GM21825 (cell line): ENCODE measurements around the gene RNF150.
"Not testable (repeated sequence)": the region's sequence is repeated elsewhere in the genome, so short reads cannot be mapped to it uniquely, and the experiment has no call there.

Experiments
- ATAC-seq: cut with Tn5 transposase; IDR thresholded peaks from one replicate; pipeline ENCODE4 v1.9.1; 2021; ENCODE audit warnings: mild to moderate bottlenecking, moderate library complexity; ENCODE audit not compliant: unreplicated experiment

The RNF150 gene

DNA sequence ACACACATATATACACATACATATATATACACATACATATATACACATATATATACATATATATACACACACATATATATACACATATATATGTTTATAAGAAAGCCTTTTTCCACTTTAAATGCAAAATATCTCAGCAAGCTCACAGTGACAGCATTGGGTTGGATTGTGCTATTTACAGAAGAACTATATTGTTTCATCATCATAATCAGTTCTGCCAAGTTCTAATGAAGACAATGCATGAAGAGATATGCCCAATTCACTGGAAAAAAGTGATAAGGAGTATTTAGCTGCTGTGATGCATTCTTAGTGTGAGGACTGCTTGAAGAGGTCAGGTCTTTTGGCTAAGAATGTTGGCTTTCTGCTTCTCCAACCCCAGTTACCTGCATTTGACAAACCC, 54.4 kb downstream of the RNF150 start:
- ATAC-seq, result no peak

DNA sequence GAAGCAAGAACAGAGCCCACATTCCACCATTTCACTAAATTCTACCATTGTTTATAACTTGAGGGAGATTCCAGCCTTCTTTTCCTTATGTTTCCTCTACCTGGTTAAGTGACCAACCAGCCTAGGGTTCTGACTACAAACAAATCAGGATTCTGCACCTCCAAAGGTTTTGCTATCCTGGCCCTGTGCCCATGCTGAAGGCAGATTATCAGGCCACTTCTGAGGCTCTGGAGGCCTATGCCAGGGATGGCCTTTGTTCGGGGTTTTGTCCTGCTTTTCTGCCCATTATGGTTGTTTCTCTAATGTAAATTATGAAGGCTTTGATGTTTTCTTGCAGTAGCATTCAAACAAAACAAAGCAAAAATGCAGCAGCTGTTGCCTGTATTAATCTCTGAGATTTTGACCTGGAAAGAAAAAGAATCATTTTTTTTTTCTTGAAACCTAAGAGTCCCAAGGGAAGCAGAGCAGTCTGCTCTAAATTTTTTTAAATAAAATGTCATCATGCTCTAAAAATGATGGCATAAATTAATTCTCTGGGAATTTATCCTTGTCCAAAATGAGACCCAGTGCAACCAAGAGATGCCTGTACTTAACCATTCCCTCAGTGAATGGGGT, 55.6 kb downstream of the RNF150 start:
- no peak for ATAC-seq

DNA sequence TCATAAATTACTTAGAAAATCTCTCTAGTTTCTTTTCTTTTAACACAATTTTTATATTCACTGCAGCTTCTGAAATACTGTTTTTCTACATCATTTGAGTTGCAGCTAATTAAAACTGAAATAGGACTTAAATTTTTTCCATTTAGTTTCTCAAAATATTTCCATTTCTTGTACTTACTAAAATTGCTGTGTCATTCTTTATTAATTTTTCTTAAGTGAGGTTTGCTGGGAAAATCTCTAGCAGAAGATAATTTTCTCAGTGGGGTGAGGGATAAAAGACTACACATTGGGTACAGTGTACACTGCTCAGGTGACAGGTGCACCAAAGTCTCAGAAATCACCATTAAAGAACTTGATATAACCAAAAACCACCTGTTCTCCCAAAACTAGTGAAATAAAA, 57.7 kb downstream of the RNF150 start:
- ATAC-seq, result no peak

DNA sequence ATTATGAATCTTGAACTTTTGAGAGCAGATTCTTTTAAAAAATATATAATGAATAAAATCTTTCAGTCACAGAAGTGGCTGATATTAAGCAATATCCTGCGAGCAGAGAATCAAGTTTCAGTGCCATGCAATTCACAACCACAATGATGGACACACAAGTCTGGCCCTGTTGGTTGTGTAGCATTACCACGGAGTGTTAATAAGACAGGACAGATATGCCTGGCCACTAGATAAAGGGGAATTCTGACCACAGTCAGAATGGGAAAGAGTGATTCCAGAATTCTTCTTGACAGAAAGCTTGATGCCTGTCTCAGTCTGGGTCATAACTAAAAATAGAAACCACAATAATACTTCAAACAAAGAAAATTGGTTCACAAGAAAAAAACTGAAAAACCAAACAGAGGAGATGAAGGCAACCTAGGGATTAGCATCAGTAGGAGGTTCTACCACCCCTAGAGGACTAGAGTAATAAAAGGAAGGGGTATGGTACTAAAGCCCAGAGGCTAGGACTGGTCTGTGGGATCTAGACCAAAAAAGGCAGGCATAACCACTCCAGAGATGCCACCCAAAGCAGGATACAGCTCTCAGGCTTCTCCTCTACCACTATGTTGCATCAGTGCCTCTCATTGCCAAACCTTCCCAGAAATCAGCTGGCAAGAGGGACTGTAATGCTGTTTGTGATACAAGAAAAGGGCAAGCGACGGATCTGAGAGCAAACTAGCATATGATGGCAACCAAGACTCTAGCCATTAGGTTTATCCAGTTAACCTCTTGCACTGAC, 59.0 kb downstream of the RNF150 start:
- ATAC-seq, result no peak

DNA sequence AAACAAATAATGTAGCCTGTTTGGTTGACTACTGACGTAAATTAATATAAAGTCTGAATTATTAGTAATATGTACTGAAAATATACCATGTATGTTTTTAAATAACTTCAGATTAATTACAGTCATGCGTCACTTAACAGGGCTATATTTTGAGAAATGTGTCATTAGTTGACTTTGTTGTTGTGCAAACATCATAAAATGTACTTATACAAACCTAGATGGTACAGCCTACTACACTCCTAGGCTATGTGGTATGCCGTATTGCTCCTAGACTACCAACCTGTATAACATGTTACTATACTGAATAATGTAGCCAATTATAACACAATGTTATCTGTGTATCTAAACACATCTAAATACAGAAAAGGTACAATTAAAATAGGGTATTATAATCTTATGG, 66.6 kb downstream of the RNF150 start:
- ATAC-seq, result no peak

DNA sequence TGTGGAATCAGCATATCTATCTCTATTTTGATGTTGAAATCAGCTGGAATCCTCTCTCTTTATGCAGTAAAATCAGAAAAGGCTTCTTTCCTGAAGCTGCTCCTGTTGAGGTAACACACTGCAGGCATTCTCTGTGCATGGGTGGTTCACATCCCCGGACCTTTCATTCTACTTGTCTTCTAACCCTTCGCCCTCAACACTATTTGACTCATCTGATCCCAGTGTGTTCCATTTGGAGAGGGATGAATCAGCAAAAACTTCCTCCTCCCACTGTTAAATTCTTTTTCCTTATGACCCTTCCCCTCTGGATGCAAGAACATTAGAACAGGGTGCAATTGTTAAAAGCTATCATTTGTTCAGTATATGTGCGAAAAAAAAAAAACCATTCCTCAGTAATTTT, 67.4 kb downstream of the RNF150 start:
- ATAC-seq, result no peak

DNA sequence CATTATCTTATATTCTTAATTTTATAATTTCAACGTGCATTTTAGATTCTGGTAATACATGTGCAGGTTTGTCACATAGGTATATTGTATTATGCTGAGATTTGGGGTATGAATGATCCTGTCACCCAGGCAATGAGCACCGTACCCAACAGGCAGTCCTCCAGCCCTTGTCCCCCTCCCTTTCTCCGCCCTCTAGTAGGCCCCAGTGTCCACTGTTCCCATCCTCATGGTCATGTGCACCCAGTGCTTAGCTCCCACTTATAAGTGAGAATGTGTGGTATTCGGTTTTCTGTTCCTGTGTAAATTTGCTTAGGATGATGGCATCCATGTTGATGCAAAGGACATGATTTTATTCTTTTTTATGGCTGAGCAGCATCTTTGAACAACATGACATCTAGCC, 70.6 kb downstream of the RNF150 start:
- no peak for ATAC-seq

DNA sequence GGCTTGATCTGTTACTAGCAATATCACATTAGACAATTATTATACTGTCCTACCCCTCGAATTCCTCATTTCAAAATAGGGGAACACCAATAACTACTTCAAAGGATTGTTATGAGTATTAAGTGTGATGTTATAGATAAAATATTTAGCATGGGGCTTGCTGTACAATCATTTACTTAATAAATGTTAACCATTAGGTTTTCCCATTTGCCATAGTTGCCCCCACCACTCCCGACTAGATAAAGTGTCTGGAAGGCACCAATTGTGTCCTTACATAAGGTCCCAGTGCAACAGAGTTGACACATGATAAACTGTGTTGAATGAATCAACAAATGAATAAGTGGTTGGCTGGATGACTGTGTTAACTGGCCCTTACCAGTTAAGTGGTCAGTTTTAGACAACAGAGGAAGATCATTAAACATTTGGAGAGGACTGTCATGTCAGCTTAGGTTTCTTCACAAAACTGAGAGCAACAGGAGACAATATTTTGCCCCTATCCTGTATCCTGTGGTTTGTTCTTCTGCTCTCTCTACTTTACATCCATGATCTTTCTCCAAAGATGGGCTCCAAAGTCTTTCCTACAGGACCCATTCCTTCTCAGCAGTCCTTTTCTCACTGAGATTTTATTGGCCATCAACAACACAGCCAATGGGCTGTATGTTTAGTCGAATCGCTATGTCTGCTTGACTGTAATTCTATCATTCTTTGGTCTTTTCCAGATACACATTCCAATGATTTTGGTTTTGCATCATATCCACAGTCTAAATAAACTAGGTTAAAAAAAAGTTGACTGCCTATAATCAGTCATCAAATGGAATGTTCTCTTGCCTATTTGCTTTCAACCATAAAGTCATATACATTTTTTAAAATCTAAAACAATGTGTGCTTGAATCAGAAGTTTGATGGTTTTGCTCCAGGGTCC, 74.4 kb downstream of the RNF150 start:
- ATAC-seq, result no peak

DNA sequence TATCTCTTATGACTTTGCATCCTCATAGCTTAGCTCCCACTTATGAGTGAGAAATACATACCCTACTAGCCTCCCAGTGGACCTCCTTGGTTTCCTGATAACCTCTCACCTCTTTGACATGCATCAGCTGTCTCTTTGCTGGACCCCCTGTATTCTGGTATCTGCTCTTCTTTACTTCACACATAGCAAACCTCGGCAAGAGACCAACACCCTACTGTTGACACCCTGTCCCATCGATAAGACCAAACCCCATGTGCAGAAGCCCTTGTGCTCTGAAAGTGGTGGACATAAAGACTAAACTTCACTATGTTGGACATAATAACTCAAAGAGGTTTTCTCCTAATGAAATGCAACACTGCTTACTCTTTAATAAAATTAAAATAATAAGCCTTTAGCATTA, 75.7 kb downstream of the RNF150 start:
- no peak for ATAC-seq

DNA sequence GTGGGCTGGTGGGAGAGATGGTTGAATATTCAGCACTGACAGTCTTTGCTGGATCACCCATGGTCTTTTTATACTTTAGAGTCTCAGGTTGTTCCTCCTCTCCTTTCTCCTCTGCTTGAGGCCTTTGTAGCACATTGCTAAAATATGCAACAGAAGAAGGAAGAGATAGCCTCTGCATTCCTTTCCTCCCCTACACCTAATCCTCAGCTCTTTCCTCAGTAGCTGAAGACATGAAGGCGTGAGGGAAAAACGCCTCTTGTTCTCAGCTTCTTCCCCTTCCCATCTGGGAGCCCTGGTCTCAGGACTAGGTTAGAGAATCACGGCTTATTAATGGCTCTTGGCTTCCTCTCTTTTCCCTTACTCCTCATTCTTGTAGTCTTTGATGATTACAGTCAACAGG, 76.8 kb downstream of the RNF150 start:
- no peak for ATAC-seq

DNA sequence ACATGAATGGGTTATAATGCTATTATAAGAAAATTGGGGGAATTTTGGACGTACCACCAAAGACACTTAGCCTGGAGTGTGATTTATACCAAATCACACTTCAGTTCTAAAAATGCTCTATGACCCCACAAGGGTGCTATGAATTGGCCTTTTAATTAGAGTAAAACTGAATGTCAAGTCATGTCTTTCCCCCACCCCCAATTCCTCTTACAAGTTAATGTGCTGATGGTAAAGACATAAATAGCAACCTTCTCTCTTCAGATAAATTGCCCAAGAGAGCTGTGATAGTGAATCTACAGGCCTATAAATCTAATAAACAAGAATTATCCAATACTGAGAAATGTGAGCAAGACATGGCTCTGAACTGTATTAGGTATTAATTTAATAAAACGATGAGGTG, 78.8 kb downstream of the RNF150 start:
- no peak for ATAC-seq

DNA sequence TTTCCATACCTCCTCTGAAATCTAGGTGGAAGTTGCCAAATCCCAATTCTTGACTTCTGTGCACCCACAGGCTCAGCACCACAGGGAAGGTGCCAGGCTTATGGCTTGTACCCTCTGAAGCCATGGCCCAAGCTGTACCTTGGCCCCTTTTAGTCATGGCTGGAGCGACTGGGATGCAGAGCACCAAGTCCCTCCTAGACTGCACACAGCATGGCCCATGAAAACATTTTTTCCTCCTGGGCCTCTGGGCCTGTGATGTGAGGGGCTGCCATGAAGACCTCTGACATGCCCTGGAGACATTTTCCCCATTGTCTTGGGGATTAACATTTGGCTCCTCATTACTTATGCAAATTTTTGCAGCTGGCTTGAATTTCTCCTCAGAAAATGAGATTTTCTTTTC, 82.3 kb downstream of the RNF150 start:
- not testable (repeated sequence) for ATAC-seq

DNA sequence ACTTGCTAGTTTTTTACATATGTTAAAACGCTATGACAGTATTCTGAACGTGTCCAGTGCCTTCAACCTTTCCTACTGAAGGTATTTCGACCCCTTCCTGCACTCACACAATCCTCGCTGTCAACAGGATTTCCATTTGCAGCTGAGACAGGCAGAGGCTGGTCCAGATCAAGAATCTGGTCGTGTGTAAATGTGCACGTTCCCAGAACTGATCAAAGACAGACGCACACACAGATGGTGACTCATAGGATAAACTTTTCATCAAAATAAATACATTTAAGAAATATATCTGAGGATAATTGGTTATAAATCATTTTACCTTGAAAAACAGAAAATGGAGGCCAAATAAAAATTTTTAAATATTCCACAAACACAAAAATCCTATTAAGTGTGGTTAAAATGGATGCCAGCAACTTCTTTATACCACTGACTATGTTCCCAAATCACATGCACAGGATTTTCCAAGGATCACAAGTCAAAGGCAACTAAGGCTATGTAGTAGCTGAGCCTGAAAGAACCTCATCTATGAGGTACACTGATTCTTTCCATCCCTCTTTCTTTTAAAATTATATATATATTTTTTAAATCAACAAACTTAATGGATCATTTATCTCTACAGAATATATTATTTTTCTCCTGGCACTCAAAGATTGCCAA, 85.9 kb downstream of the RNF150 start:
- no peak for ATAC-seq

DNA sequence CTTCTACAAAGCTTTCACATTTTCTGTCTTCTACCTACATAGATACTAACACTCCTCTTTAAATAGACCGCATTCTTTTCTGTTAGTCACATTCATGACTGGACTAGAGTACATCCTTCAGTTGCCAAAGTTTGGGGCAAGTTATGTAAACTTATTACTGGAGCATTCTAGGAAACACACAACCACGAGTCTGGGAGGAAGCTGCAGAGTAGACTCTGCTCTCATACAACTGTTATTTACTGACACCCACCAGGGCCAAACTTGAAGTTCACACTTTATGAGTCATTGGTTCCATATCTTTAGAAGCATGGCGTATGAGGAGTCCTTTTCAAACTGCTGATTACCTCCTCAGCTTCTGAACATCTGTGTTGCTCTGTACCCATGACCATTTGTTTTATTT, 87.0 kb downstream of the RNF150 start:
- no peak for ATAC-seq

DNA sequence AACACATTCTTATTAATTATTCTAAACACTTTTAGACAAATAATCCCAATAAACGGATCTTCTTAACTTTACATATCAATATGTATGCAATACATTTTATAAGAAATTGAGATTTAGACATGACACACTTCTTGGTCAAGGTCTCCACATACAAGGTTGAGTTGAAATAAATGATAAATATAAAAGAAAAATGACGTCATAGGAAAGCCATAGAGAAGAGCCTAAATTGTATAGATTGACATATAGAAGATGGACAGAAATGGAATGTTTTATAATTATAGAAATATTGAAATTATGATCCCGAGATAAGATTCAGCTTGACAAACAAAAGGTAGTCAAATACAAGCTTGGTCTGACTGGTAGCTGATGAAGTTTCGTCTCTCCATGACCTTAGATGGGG, 87.4 kb downstream of the RNF150 start:
- no peak for ATAC-seq

DNA sequence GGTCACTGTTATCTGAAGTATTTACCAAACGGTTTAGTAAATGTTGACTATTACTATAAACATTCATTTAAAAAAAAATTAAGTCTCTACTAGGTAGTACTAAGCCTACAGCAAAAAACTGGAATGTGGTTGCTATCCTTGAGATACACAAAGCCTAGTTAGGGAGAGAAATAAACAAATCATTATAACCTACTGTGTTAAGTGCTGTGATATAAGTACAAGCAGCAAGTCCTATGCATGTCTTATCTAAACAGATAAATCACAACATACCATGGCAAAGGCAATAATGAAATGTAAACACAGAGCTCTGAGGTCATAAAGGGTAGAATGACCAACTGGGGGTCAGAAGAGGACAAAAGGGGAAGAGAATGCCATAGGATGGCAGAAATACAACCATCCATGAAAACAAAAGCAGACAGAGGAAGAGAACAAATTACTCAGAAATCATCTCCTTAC, 92.2 kb downstream of the RNF150 start:
- ATAC-seq, result no peak

DNA sequence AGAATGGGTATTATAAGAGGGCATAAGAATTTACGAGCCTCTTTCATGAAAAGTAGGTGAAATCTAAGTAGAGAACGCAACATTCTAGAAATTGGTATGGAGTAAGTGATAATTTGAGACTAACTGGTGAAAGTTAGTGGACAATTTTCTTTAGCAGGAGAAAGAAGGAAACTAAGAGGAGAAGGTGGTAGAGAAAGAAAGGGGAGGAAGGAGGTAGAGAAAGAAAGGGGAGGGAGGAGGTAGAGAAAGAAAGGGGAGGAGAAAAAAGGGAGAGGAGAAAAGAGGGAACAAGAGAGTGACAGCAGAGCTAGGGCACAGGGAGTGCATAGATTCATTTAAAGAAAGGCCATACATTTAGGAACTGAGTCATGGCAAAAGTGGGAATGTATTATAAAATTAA, 94.1 kb downstream of the RNF150 start:
- no peak for ATAC-seq

DNA sequence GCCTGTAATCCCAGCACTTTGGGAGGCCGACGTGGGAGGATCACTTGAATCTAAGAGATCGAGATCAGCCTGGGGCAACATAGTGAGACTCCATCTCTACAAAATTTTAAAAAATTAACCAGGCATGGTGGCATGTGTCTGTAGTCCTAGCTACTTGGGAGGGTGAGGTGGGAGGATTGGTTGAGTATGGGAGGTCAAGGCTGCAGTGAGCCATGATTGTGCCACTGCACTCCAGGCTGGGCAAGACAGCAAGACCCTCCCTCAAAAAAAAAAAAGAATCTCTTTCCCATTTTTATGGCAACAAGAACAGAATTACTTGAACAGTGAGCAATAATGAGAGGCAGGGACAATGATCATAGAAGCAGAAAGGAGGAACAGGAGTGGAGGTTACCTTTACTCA, 94.8 kb downstream of the RNF150 start:
- ATAC-seq, result no peak

DNA sequence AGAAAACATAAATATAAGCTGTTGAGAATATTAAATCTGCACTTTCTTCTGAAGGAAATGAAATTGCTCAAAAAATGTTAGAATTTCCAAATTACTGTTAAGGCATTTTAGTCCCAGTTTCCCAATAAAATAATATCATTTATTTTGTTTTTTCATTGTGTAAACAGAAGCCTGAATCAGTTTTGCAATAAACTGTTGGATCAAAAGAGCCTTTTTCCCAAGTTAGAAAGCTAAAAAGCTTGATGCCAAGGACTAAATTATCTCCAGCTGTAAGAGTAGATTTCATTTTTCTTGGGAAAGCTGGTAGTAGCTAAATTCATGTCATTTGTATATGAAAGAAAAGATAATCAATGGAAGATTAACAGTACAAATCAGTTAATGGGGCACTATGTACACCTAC, 95.8 kb downstream of the RNF150 start:
- no peak for ATAC-seq

DNA sequence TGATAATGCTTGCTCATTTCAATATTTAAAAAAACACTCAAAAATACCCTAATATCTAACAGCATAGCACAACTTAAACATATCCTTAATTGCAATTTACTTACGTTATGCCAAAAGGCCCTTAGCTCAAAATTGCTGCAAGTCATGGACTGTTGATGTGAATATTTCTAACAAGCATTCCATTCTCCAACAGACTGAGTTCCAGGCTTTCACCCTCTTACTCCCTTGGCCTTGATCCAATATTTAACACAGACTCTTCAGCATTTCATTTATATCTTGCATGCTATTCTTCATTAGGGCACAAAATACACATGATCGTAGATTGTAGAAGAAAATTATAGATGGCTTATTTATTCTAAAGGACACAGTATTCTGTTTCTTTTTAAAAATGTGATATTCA, 96.5 kb downstream of the RNF150 start:
- ATAC-seq, result no peak

DNA sequence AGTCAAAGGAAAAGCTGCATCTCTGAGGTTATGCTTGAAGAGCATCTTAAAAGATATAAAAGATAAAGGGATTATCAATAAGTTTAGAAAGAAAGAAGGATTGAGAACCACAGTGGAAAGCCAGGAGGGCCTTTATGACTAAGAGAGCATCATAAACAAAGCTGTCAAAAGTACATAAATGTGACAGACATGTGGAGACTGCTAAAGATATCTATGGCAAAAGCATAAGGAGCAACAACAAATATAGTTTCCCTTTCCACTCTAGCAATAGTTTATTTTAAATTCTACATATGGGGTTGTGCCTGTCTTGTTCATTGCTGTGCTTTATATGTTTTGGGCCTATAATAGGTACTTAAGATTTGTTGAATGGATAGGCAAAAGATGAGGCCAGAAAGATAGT, 97.3 kb downstream of the RNF150 start:
- no peak for ATAC-seq
